Fibroblast of lung (primary cell): ENCODE results near the gene R3HDM4. TPM values are rescaled to one million over a fixed set of nuclear protein-coding genes. Genes with fewer than 3 reads are reported as not detected.
A peak's percentile ranks its signal among the peaks of the same experiment; 100 is the strongest.

Experiments
- DNase-seq, 2 donors: peaks; one replicate each; pipeline versions ENCODE4 v3.0.0 to v3.0.0-alpha.2; 2010; ENCODE audit warnings: low read depth in 2 of 2
- H2AFZ ChIP-seq: 2 replicates; pipeline ENCODE4 v1.5.1; 2012; ENCODE audit warnings: low read length, control low read depth, inconsistent platforms
- H3K27ac ChIP-seq: 2 replicates; pipeline ENCODE4 v1.5.1; 2011; ENCODE audit warnings: low read length, control low read depth; ENCODE audit not compliant: insufficient read depth
- H3K27me3 ChIP-seq: 2 replicates; pipeline ENCODE4 v1.5.1; 2011; ENCODE audit warnings: mild to moderate bottlenecking, low read length; ENCODE audit not compliant: control insufficient read depth, insufficient read depth
- H3K36me3 ChIP-seq: 2 replicates; pipeline ENCODE4 v1.5.1; 2011; ENCODE audit warnings: low read length; ENCODE audit not compliant: control insufficient read depth, insufficient read depth
- H3K4me1 ChIP-seq: 2 replicates; pipeline ENCODE4 v1.5.1; 2011; ENCODE audit warnings: low read length; ENCODE audit not compliant: control insufficient read depth, insufficient read depth; ENCODE audit errors: extremely low read depth
- H3K4me2 ChIP-seq: 2 replicates; pipeline ENCODE4 v1.5.1; 2011; ENCODE audit warnings: low read length, control low read depth; ENCODE audit not compliant: insufficient read depth; ENCODE audit errors: extremely low read depth
- H3K4me3 ChIP-seq, 4 experiments: fragments of 200-600 bp in 1 of 4; sonication (generic) in 1 of 4; replicated peaks in 1 of 4; 2 replicates each; pipeline ENCODE4 v1.5.1; 2011 to 2016; ENCODE audit warnings: low read length in 4 of 4, low read depth in 3 of 4, mild to moderate bottlenecking in 3 of 4, control low read depth in 2 of 4, inconsistent platforms in 1 of 4, mixed read lengths in 1 of 4; ENCODE audit not compliant: insufficient read depth in 1 of 4; ENCODE audit errors: control extremely low read depth in 1 of 4
- H3K79me2 ChIP-seq: 2 replicates; pipeline ENCODE4 v1.5.1; 2012; ENCODE audit warnings: mild to moderate bottlenecking, low read length, inconsistent platforms; ENCODE audit not compliant: control insufficient read depth, insufficient read depth
- H3K9ac ChIP-seq: 2 replicates; pipeline ENCODE4 v1.5.1; 2011; ENCODE audit warnings: mild to moderate bottlenecking, low read length, control low read depth; ENCODE audit not compliant: insufficient read depth
- H3K9me3 ChIP-seq: 2 replicates; pipeline ENCODE4 v1.5.1; 2012; ENCODE audit warnings: low read depth, low read length; ENCODE audit not compliant: control insufficient read depth, insufficient read depth
- H4K20me1 ChIP-seq: 2 replicates; pipeline ENCODE4 v1.5.1; 2011; ENCODE audit warnings: low read length; ENCODE audit not compliant: control insufficient read depth, insufficient read depth; ENCODE audit errors: extremely low read depth
- CTCF ChIP-seq, 2 donors: IDR thresholded peaks in 1 of 2; conservative IDR thresholded peaks in 1 of 2; 1 replicate in 1 of 2; 2 replicates in 1 of 2; pipeline ENCODE4 v1.5.1; 2011 to 2012; ENCODE audit warnings: low read length in 2 of 2, control low read depth in 1 of 2, inconsistent platforms in 1 of 2, low read depth in 1 of 2, mild to moderate bottlenecking in 1 of 2
- EZH2 ChIP-seq: IDR thresholded peaks from 2 replicates; pipeline ENCODE4 v1.5.1; 2012; ENCODE audit warnings: low read length, control low read depth, mild to moderate bottlenecking; ENCODE audit errors: missing control alignments
- polyA plus RNA-seq, 2 donors: library from polyadenylated mRNA; depleted of rRNA in 1 of 2; stranded (reverse) in 1 of 2; unstranded in 1 of 2; fragments of >200 nt; gene quantifications; 2 replicates each; pipeline ENCODE4 v1.2.1, GENCODE V29; 2011 to 2012; ENCODE audit warnings: missing spikeins in 1 of 2
- total RNA-seq: library from RNA; depleted of rRNA; stranded (reverse); fragments of >200 nt; gene quantifications from 2 replicates; pipeline ENCODE4 v1.2.1, GENCODE V29; 2014

Gene R3HDM4
- total and polyA plus RNA-seq, 2 donors (not counting 1 experiment from before 2014, with no cell fraction given) = 13.2 to 25.5 TPM

DNA sequence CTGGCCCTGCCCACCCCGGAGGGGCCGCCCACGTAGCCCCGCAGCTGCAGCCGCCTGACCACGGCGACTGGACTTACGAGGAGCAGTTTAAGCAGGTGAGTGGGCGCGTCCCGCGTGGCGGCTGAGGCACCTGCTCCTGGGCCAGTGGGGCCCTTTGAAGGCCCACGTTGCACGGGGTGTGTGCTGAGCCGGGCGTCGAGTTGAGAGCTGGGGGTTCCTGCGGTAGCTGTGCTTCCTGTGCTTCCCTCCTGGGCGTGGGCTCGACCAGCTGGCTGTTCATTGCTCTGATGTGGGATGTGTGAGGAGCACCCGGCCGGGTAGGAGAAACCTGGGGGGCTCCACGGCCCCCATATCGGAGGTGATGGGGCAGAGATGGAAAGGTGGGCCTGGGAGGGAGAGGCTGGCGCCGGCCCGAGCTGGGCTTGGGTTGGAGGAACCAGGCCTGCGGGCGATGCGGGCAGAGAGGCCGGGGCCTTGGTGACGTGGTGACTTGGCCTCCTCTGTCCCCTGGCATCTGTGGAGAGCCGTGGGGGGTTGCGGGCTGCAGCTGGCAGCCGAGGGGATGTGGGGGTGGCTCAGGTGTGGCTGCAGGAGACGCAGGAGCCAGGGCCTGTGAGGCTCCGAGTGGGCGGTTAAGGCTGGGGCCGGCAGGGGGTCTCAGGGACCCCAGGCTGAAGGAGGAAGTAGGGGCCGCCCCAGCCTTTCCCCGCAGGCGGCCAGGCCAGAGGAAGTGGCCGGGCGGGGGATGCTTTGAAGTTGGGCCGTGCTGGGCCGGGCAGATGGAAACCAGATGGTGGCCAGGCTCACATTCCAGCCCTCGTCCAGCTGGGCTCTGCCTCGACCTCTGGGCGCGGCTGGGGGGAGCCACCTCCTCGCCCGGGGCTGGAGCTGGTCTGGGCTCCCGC lies 19.9 kb upstream of the R3HDM4 start:
- TF ChIP-seq CTCF (conservative IDR thresholded peaks at IDR 0.05 in 1 of 2, IDR thresholded peaks at IDR 0.05 in 1 of 2; ENCODE audit: low read depth in 1 of 2, low read length in 2 of 2) (no peak), EZH2 (no peak)
- Histone ChIP-seq H2AFZ (no peak overlapping the region), H3K4me2 (peak overlapping the region; percentile 54), H3K27me3 (no peaks in the 10 kb centered on the region), H3K4me1 (peaks cover 27% of the 10 kb centered on the region), H3K9ac (peak overlapping the region; percentile 48), H3K27ac (peak overlapping the region; percentile 90), H3K9me3 (no peaks in the 10 kb centered on the region), H3K4me3 (peak overlapping the region in 2 of 4 experiments; percentile 14 to 44), H3K79me2 (peaks cover 51% of the 10 kb centered on the region), H3K36me3 (peaks cover 16% of the 10 kb centered on the region), H4K20me1 (no peaks in the 10 kb centered on the region)
- DNase-seq = peak; percentile 93 to 94

- no peak for DNase-seq
- Histone ChIP-seq H3K27ac (peak overlapping the region; percentile 90), H3K4me3 (peak overlapping the region in 1 of 4 experiments; percentile 44), H3K9me3 (no peaks in the 10 kb centered on the region), H3K4me1 (peaks cover 28% of the 10 kb centered on the region), H3K79me2 (peaks cover 53% of the 10 kb centered on the region), H4K20me1 (no peaks in the 10 kb centered on the region), H2AFZ (no peak overlapping the region), H3K27me3 (no peaks in the 10 kb centered on the region), H3K36me3 (peaks cover 16% of the 10 kb centered on the region), H3K9ac (peak overlapping the region; percentile 48), H3K4me2 (peak overlapping the region; percentile 54)
- no peak for TF ChIP-seq CTCF (conservative IDR thresholded peaks at IDR 0.05 in 1 of 2, IDR thresholded peaks at IDR 0.05 in 1 of 2; ENCODE audit: low read depth in 1 of 2, low read length in 2 of 2)
- TF ChIP-seq EZH2 = no peak
Observed at GRCh38 chr19:931860-932647, 19.0 kb upstream of the R3HDM4 start.

GRCh38 chr19:929891-930258 lies 16.9 kb upstream of the R3HDM4 start:
- TF ChIP-seq EZH2 (no peak), CTCF (conservative IDR thresholded peaks at IDR 0.05 in 1 of 2, IDR thresholded peaks at IDR 0.05 in 1 of 2; ENCODE audit: low read depth in 1 of 2, low read length in 2 of 2) (no peak)
- Histone ChIP-seq H4K20me1 (no peaks in the 10 kb centered on the region), H3K9me3 (no peaks in the 10 kb centered on the region), H3K79me2 (peaks cover 42% of the 10 kb centered on the region), H3K4me1 (peaks cover 26% of the 10 kb centered on the region), H3K4me2 (no peak overlapping the region), H3K4me3 (no peak overlapping the region), H3K27ac (no peak overlapping the region), H2AFZ (no peak overlapping the region), H3K36me3 (peaks cover 14% of the 10 kb centered on the region), H3K27me3 (no peaks in the 10 kb centered on the region), H3K9ac (no peak overlapping the region)
- no peak for DNase-seq
